DMS153 (cell line): ENCODE data around the gene KASH5.

Source experiments
- DNase-seq: peaks from one replicate; lab custom pipeline; 2025; lab: John Stamatoyannopoulos, UW

The KASH5 gene, protein sequence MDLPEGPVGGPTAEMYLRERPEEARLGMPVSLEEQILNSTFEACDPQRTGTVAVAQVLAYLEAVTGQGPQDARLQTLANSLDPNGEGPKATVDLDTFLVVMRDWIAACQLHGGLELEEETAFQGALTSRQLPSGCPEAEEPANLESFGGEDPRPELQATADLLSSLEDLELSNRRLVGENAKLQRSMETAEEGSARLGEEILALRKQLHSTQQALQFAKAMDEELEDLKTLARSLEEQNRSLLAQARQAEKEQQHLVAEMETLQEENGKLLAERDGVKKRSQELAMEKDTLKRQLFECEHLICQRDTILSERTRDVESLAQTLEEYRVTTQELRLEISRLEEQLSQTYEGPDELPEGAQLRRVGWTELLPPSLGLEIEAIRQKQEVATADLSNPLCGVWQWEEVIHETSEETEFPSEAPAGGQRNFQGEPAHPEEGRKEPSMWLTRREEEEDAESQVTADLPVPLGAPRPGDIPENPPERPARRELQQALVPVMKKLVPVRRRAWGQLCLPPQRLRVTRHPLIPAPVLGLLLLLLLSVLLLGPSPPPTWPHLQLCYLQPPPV

DNA sequence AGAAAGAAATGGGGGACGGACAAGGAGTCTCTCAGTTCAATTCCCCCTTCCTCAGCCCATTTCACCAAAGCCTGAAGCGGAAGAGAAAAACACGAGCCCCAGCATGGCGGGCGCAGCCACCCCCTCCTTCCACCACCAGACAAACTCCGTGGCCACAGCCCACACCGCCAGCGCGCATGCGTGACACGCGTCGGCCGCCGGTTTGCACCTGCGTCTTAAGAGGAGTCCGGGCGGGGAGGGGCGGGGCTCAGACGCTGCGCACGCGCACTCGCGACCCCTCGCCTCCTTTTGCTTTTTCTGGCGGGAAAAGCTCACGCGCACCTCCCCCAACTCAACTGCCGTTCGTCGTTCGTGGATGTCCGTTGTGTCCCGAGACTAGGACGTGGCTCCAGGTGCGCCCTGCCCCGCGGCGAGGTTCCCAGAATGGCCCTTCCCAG, at the start of gene KASH5:
KASH5 (plus strand) TSS at position 314 of the 437 bp plus-strand sequence. CDS start 2,635 bp downstream, outside the sequence.
- DNase-seq: peak; percentile 53

DNA sequence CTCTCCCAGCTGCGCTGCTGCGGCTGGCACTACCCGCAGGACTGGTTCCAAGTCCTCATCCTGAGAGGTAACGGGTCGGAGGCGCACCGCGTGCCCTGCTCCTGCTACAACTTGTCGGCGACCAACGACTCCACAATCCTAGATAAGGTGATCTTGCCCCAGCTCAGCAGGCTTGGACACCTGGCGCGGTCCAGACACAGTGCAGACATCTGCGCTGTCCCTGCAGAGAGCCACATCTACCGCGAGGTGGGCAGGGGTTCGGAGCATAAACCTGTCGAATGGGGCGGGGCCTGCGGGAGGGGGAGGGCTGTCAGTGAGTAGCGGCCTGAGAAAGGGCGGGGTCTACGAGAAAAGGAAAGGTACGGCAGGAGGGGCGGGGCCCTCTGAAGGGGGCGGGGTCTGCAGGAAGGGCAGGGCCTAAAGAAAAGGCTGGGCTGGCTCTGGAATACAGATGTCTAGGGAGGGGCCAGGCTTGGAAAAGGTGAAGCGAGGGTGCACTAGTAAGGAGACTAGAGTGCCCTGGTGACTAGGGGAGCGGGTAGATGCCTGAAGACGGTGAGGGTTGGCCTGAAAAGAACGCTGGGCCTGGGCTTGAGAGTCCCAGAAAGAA, 49.3 kb upstream of the KASH5 start:
- DNase-seq: peak; percentile 80

DNA sequence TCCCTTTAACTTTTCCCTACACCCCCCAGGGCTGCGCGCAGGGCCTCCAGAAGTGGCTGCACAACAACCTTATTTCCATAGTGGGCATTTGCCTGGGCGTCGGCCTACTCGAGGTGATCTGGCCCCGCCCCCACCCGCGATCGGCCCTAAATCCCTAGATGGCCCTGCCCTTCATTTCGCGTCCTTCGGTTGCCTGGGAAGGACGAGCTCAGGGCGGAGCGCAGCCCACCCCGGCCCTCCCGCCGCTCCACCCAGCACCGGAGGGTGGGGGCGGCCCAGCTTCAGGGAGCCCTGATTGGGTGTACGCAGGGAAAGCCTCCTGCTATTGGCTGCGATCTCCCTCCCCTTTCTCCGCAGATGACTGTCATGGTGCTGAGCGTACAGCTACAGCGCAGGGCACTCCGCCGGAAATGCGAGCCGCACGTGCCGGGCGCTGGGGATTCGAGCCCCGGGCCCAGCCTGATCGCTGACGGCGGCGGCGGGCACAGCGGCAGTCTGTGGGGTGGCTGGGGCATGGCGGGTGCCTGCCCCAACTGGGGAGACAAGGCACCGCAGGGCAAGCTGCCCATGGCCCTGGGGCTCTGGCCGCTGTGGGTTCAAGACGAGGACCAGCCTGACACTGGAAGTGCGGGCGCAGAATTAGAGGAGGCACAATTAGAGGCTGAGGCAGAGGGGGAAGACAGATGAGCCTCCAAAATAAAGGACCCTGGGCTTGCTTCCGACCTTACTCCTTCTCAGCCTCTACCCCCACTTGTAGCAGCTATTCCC, 48.6 kb upstream of the KASH5 start:
- DNase-seq: peak; percentile 96

DNA sequence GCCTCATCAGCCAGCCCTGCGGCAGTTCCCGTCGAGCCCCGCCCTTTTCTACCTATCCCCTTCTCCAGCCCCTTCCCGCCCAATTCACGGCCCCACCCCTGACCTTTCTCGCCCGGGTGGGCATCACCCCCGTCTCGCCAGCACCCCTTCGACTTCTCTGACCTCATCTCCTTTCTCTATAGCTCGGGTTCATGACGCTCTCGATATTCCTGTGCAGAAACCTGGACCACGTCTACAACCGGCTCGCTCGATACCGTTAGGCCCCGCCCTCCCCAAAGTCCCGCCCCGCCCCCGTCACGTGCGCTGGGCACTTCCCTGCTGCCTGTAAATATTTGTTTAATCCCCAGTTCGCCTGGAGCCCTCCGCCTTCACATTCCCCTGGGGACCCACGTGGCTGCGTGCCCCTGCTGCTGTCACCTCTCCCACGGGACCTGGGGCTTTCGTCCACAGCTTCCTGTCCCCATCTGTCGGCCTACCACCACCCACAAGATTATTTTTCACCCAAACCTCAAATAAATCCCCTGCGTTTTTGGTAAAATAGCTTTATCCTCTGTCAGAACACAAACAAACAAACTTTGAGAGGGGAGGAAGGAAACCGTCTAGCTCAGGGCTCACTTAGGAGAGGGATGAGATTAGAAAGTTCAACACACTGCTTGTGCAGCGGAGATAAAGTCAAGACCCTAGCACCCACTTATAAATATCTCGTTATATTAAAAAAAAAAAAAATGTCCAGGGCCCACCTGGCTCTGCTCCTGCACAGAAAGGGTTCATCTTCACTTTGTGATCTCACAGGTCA, 47.8 kb upstream of the KASH5 start:
- DNase-seq: peak; percentile 87

DNA sequence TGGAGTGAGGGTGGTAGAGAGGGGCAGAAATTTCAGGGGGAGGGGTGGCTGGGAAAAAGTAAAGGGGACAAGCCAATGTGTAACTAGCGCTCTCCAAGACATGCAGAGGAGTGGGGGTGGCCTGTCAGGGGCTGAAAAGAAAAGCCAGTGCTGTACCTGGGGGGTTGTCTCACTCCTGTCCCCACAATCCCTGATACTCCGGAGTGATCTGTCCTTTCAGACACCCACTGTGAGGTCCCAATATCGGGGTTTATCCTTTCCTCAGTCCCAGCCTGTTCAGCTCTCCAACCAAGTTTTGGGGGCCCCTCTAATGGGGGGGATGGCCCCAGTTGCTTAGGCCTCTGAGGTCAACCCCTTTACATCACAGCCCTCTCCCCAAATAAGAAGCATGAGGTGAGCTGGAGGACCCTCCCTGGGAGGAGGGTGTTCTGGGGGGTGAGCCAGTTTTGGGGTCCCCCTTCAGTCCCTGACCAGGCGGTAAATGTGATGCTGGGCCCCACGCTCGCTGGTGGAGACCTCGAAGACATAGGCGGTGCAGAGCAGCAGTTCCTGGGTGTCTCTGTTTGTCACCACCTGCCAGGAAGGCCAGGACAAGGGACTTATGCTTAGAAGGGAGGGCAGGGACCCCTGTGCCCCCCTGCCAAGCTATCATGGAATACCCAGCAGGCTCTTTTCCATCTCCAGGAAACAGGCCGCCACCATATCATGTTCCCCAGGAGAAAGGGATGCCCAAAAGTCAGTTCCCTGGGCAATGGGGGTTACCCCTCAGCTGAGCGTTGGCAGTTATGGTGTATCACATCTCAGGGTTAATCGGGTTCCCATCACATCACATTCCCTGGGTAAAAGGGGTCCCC, 47.0 kb upstream of the KASH5 start:
- DNase-seq: no peak

DNA sequence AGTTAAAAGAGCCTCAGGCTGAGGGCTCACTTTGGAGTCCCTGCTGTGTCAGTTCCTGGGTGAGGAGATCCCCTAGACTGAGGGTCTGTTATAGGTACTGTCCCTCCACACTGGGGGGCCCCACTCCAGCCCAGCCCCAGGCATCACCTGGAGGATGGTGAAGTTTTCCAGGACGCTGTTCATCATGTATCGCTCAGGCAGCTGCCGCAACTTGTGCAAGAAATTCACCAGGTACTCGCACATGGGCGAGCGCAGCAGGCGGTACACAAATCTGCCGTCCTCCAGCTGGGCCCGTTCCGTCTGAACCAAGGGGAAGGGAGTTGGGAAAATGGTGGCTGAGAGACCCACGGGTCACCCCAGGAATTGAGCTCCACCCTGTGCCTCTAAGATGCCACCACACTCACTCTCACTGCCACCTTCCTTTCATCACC, 45.7 kb upstream of the KASH5 start:
- no peak for DNase-seq

DNA sequence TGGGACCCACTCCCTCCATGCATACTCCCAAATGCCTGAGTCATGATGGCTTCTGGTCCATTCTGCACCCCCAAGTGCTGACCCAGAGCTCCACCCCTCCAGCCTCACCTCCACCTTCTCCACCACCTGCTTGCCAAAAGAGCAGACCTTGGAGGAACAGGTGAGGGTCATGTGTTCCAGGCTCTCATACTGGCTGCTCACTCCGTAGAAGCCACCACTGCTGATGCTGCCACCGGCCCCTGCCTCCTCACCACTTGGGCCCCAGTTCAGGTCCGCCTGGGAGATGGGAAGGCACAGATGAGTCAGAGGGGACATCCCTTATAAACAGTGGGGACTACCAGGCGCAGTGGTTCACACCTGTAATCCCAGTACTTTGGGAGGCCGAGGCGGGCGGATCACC, 44.9 kb upstream of the KASH5 start:
- DNase-seq: no peak

DNA sequence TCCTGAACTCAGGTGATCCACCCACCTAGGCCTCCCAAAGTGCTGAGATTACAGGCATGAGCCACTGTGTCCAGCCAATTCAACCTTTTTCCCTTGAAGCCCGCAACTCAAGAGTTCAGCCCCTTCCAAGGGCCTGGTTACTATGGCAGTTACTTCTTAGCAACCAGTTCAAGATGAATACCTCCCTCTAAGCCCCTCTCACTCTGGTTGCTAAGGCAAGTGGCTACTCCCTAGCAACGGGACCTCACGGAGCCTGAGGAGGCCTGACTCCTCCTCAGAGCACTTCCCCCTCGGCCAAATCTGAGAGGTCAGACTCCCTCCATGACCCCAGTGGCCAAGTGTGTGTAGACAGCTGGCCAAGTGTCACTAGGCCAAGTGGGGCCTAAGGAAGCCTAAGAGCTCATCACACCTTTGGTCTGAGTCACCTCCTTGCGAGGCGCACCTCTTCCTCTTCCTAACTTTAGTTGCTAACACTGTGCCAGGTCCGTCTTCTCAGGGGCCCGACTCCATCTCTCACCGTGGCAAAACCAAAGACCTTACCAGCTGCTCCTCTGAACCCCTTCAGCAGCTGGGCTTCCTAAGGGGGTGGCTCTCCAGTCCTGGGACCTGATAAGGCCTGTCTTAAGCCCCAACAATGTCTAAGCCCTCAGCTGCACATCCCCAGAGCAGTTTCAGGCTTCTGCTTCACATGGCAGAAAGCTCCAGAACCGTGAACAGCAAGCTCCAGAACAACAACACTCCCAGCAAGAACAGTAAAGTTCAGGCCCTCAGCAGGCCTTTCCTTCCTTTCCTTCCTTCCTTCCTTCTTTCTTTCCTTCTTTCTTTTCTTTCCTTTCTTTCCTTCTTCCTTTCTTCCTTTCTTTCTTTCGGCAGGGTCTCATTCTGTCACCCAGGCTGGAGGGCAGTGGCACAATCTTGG, 43.3 kb upstream of the KASH5 start:
- DNase-seq: no peak

DNA sequence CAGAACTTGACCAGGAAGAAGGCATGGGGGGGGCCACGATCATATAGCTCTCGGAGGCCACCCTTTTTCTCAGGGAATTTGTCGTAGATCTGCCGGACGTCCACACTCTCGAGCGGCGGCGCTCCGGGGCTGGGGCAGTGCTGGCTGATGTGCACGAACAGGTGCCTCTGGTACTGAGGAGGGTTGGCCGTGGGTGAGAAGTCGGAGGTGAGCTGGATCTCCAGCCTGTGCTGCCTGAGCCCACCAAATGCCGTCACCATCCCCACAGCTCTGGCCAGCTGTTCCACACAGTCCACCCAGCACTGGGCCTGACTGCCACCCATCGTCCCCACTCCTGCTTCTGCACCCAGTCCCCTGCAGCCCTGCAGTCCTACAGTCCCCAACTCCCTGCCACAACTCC, 40.9 kb upstream of the KASH5 start:
- no peak for DNase-seq

DNA sequence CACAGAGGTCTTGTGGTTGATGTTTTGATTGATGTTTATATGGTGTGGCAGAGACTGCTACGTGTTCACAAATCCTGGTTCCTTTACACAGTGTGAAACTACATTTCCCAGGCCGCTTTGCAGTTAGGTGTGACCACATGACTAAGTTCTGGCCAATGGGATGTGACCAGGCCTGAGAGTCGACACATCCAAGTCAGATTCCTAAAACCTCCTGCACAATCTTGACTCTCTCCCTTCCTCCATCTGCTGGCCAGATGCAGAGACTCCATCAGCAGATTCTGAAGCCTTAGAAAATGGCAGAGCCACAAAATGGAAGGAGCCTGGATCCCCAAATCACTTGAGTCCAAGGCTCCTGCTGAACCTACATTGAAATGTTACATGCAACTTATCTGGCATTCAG, 40.2 kb upstream of the KASH5 start:
- no peak for DNase-seq

DNA sequence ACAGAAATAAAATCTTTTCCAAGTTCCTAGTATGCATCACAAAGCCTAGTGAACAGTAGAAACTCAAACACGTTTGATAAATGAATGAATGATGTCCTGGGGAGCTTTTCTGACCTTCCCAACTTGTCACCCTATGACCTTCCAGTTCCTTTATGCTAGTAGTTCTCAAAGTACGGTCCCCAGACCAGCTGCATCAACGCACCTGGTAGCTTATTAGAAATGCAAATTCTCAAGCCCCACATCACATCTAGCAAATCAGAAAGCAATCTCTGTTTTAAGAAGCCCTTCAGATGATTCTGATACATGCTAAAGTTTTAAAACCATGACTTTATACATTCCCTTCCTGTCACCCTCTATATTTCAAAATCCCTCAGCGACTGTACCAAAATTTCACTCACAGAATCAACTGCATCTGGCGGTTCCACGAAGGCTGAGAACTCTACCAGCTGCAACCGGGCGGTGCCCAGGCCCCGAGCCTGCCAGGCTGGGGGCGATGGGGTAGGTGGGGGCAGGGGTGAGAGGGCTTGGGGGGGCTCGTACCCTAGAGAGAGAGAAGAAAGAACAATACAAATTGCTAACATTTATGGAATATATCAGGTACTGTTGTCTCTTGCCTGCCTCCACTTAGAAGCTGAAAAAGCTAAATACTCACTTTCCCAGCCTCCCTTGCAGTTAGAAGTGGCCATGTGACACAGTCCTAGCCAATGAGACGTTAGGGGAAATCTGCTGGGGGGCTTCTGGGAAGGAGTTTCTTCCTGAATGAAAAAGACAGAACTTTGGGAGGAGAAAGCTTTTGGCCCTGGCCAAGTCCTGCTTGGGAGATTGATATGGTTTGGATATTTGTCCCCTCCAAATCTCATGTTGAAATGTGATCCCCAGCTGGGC, 39.5 kb upstream of the KASH5 start:
- DNase-seq: no peak

DNA sequence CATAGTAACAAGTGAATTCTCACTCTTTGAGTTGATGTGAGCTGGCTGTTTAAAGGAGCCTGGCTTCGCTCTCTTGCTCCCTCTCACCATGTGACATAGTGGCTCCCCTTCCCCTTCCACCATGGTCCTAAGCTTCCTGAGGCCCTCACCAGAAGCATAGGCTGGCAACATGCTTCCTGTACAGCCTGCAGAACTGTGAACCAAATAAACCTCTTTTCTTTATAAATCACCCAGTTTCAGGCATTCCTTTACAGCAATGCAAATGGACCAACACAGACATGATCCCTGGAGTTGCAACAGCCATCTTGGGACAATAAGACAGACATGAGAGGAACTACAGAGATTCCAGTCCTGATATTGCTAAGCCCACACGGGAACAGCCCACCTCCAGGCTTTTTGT, 38.5 kb upstream of the KASH5 start:
- DNase-seq: no peak

DNA sequence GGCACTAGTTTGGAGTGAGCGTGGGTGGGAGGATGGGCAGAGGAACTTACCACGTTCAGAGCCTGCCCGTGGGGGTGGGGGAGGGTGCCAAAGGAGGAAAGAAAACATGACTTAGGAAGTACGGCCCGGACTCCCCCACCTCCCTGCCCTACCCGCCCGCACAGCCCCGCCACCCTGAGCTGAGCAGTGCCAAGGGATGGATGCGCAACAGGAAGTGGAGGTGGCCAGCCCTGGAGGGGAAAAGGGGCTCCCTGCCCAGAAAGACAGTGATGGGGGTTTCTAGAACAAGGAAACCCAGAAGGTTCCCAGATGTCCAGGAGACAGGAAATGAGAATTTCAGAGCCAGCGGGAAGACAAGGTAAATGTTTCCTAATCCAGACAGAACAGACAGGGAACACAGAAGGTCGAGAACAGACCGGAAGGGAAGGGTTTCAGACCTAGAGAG, 32.1 kb upstream of the KASH5 start:
- DNase-seq: no peak

DNA sequence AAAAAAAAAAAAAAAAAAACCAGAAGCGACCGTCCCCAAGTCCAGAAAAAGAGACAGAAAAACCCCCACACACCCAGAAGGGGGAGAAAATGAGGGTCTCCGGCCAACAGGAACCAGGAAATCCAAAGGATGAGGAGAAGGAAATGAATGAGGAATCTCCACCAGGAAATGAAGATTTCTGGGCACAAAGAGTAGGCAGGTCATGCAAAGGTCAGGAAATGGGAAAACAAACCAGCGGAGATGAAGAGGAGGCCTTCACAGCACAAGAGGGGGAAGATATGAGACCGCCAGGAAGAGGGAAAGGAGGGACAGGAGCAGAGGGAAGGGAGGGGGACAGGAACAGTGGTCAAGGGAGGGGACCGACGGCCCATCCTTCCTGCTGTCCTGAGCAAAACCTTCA, 31.7 kb upstream of the KASH5 start:
- DNase-seq: no peak

DNA sequence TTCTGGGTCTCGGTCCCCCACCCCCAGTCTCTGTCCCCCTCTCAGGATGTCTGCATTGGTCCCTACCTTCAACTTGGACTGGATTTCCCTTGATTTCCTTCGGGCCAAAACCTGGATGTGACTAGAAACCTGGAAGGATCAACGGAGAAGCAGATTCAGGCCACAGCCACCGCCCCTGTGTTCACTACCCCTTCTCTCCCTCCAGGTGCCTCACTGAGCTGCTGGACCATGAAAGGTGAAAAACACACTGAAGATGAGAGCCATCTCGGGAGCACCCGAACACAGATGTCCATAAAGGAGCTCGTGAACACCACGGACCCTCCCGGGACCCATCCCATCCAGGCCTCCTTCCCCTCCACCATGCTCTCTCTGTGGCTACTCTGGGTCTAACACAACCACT, 30.9 kb upstream of the KASH5 start:
- no peak for DNase-seq

DNA sequence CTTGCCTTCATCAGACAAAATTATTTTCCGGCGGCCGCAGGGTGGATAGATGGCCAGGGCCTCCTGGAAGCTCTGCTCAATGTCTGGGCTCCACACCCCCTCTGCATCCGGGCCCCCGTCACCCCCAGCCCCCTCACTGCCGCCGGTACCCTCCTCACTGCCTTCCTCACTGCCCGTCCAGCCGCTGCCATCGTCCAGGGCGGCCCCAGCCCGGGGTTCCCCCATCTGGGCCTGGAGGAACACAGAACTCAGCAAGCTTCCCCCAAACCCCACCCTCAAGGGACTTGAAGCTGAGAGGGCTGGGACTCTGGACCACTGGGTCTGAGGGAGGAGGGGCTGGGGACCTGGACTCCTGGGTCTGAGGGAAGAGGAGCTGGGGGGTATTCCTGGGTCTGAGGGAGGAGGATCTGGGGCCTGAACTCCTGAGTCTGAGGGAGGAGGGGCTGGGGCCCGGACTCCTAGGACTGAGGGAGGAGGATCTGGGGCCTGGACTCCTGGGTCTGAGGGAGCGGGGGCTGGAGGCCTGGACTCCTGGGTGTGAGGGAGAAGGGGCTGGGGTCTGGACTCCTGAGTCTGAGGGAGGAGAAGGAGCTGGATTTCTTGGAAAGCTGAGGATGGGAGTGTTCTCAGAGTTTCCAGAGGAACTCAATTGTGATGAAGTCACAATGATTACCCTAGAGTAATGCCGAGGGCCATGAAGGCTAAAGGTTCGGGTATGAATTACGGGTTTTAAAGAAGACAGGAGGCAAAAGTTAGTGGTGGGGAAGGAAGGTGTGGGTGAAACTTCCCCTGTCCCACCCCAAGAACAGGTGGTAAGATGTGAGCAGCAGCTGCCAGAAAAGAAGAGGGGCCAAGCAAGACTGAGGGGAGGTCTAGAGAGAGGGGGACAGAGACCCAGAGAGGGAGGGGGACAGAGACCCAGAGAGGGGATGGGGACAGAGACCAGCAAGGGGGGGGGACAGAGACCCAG, 27.9 kb upstream of the KASH5 start:
- no peak for DNase-seq

DNA sequence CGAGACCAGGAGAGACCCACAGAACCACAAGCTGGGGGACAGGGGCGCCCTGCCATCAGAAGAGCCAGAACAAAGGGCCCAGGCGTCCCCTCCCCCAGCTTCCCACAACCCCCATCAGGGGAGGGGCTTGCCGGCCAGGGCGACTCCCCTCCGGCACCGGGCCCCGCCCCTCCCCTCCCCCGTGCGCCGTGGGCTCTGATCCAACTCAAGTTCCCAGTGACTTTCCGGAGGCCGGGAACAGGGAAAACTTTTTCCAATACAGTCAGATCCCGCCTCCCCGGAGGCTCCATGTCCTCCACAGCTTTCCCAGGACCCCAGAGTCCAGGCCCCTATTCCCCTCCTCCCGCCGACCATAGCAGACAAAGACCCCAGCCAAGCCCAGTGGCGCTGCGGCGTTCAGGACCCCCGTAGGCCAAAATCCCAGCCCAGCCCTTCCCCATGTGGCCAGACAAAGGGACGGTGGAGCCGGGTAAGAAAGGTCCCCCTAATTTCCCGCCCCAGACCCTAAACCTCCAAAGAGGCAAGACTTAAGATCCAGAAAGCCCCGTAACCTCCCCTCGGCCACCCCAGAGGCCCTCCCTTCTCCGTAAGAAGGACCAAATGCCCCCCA, 26.5 kb upstream of the KASH5 start:
- DNase-seq: no peak
